Nephron progenitor cell (in vitro differentiated cells): ENCODE data around the gene CAMK1D.

ENCODE experiments used
- DNase-seq: peaks from one replicate; pipeline ENCODE4 v3.0.0; 2021
- H3K27ac Mint-ChIP-seq: 2 replicates; pipeline ENCODE4 v1.8.0; 2021; ENCODE audit warnings: mild to moderate bottlenecking, moderate library complexity, mixed read lengths
- H3K27me3 Mint-ChIP-seq: 2 replicates; pipeline ENCODE4 v1.8.0; 2021; ENCODE audit warnings: mild to moderate bottlenecking, low read depth, mixed read lengths; ENCODE audit not compliant: poor library complexity
- H3K36me3 Mint-ChIP-seq: 2 replicates; pipeline ENCODE4 v1.8.0; 2021; ENCODE audit warnings: low read depth, mixed read lengths
- H3K4me1 Mint-ChIP-seq: 2 replicates; pipeline ENCODE4 v1.8.0; 2021; ENCODE audit warnings: mixed read lengths
- H3K4me3 Mint-ChIP-seq: 2 replicates; pipeline ENCODE4 v1.8.0; 2021; ENCODE audit warnings: mild to moderate bottlenecking, moderate library complexity, mixed read lengths
- H3K9me3 Mint-ChIP-seq: 2 replicates; pipeline ENCODE4 v1.8.0; 2021; ENCODE audit warnings: mild to moderate bottlenecking, moderate library complexity, mixed read lengths
- CTCF ChIP-seq: fragments of 200-600 bp; sonication (generic); IDR thresholded peaks from 2 replicates; pipeline ENCODE4 v1.5.0; 2021; ENCODE audit warnings: antibody characterized with exemption

The CAMK1D gene

GRCh38 chr10:12704488-12704887, 355.1 kb downstream of the CAMK1D start:
- H3K4me1 Mint-ChIP-seq: peaks cover 28% of the 10 kb centered on the region
- no peaks in the 10 kb centered on the region for H3K9me3 Mint-ChIP-seq
- TF ChIP-seq CTCF: no peak
- no peak overlapping the region for H3K4me3 Mint-ChIP-seq
- no peaks in the 10 kb centered on the region for H3K36me3 Mint-ChIP-seq
- no peak for DNase-seq
- H3K27ac Mint-ChIP-seq: no peak overlapping the region
- H3K27me3 Mint-ChIP-seq: peaks cover 2% of the 10 kb centered on the region

- no peaks in the 10 kb centered on the region for H3K36me3 Mint-ChIP-seq
- no peak for TF ChIP-seq CTCF
- peaks cover 34% of the 10 kb centered on the region for H3K4me1 Mint-ChIP-seq
- H3K27me3 Mint-ChIP-seq: peaks cover 2% of the 10 kb centered on the region
- DNase-seq: no peak
- no peak overlapping the region for H3K27ac Mint-ChIP-seq
- no peaks in the 10 kb centered on the region for H3K9me3 Mint-ChIP-seq
- H3K4me3 Mint-ChIP-seq: no peak overlapping the region
Measured at GRCh38 chr10:12705943-12706342, 356.6 kb downstream of the CAMK1D start.

GRCh38 chr10:12707461-12708185, 358.3 kb downstream of the CAMK1D start:
- DNase-seq: peak; percentile 55
- H3K27ac Mint-ChIP-seq: peak overlapping the region; percentile 9
- no peak overlapping the region for H3K4me3 Mint-ChIP-seq
- H3K36me3 Mint-ChIP-seq: no peaks in the 10 kb centered on the region
- no peaks in the 10 kb centered on the region for H3K9me3 Mint-ChIP-seq
- H3K27me3 Mint-ChIP-seq: peaks cover 10% of the 10 kb centered on the region
- TF ChIP-seq CTCF: peak; percentile 64
- peaks cover 38% of the 10 kb centered on the region for H3K4me1 Mint-ChIP-seq

GRCh38 chr10:12709000-12709401, 359.7 kb downstream of the CAMK1D start:
- H3K27me3 Mint-ChIP-seq: peaks cover 15% of the 10 kb centered on the region
- no peaks in the 10 kb centered on the region for H3K9me3 Mint-ChIP-seq
- H3K27ac Mint-ChIP-seq: no peak overlapping the region
- TF ChIP-seq CTCF: no peak
- no peaks in the 10 kb centered on the region for H3K36me3 Mint-ChIP-seq
- H3K4me1 Mint-ChIP-seq: peaks cover 38% of the 10 kb centered on the region
- no peak overlapping the region for H3K4me3 Mint-ChIP-seq
- DNase-seq: no peak

GRCh38 chr10:12709521-12709963, 360.2 kb downstream of the CAMK1D start:
- Mint-ChIP-seq H3K9me3 (no peaks in the 10 kb centered on the region), H3K27me3 (peaks cover 15% of the 10 kb centered on the region), H3K27ac (no peak overlapping the region), H3K4me3 (no peak overlapping the region), H3K4me1 (peaks cover 38% of the 10 kb centered on the region), H3K36me3 (no peaks in the 10 kb centered on the region)
- no peak for DNase-seq
- TF ChIP-seq CTCF: no peak

GRCh38 chr10:12710157-12710556, 360.8 kb downstream of the CAMK1D start:
- Mint-ChIP-seq H3K27me3 (peaks cover 14% of the 10 kb centered on the region), H3K4me3 (no peak overlapping the region), H3K27ac (no peak overlapping the region), H3K9me3 (no peaks in the 10 kb centered on the region), H3K4me1 (peaks cover 38% of the 10 kb centered on the region), H3K36me3 (no peaks in the 10 kb centered on the region)
- DNase-seq: no peak
- TF ChIP-seq CTCF: no peak
